Upper lobe of left lung (tissue), 4 donors: Measurements from ENCODE around the gene RLN1.

Source experiments
- CTCF ChIP-seq, 6 experiments: fragments of 450-650 bp in 4 of 6; fragments of 200-600 bp in 2 of 6; sonication (generic) in 2 of 6; IDR thresholded peaks; one replicate each; pipeline ENCODE4 v1.5.1; 2016 to 2019; ENCODE audit warnings: antibody characterized with exemption in 6 of 6
- EP300 ChIP-seq, 4 donors: sonication (generic); formaldehyde crosslinking; IDR thresholded peaks; one replicate each; pipeline ENCODE4 v1.5.1; 2017; ENCODE audit warnings: antibody characterized with exemption in 4 of 4, control low read depth in 2 of 4

DNA sequence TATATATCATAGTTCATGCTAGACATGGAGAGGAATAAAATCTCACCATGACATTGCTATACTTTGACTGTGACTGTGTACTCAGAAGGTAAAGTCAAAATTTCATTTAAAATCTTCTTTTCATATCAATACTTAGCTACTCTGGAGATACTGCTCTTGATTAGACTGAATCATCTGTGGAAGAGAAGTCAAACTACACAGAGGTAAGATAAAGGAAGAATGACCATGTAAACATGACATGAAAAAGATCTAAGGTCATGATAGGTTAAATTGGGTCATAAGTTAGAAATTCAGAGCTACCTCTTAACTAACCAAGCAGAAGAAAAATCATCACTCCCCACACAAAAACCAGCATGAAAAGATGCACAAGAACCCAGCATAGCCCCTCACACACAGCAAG is 44.8 kb upstream of the RLN1 start:
- TF ChIP-seq CTCF (IDR thresholded peaks at IDR 0.05) (no peak), EP300 (IDR thresholded peaks at IDR 0.05) (no peak)
